ENCODE data around the gene TAP2.

The TAP2 gene

DNA sequence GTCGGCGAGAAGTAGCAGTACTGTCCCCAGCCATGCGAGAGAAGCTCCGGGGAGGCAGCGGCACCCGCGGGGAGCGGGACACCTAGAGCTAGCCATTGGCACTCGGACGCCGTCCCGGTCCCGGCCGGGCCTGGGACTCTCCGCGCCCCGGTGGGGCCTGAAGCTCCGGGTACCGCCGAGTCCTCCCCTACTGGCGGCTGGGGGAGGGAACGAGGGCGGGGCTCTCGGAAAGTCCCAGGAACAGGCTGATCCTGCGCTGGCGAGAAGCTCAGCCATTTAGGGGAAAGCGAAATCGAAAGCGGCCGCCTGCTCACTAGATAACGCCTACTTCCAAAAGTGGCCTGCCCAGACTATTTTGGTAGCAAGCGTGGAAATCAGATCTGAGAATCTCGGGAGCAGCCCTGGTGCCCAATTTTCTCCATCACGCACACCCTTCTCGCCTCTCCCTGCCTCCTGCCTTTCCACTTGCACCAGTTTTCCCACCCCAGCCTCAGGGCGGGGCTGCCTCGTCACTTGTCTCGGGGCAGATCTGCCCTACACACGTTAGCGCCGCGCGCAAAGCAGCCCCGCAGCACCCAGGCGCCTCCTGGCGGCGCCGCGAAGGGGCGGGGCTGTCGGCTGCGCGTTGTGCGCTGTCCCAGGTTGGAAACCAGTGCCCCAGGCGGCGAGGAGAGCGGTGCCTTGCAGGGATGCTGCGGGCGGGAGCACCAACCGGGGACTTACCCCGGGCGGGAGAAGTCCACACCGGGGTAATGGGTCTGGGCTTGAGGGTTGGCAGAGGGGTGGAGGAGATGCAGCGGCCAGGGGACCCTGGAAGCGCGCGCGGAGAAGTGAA is 15.2 kb upstream of the TAP2 start, which contains the start of the genes PSMB9 and TAP1:
Gene PSMB9 (plus strand): TSS at position 652 of the 835 bp plus-strand sequence. CDS start 38 bp downstream, at position 690.
Gene TAP1 (minus strand): TSS at position 164 of the 835 bp plus-strand sequence. CDS start 68 bp downstream, at position 96.
- peak; percentile 91 for DNase-seq

GRCh38 chr6:32852844-32853540 is 14.5 kb upstream of the TAP2 start:
- DNase-seq, result peak; percentile 57

- no peak for DNase-seq
These were observed 13.7 kb upstream of the TAP2 start for GRCh38 chr6:32852018-32852843.

- DNase-seq, result no peak
These were observed 12.5 kb upstream of the TAP2 start for GRCh38 chr6:32851025-32851424.

GRCh38 chr6:32849126-32849525 is 10.6 kb upstream of the TAP2 start:
- no peak for DNase-seq

- no peak for DNase-seq
These were observed 9.3 kb upstream of the TAP2 start for GRCh38 chr6:32847795-32848194.

- no peak for DNase-seq
These were observed 8.5 kb upstream of the TAP2 start for GRCh38 chr6:32847004-32847403.

GRCh38 chr6:32845384-32845884 is 6.9 kb upstream of the TAP2 start:
- no peak for DNase-seq

DNA sequence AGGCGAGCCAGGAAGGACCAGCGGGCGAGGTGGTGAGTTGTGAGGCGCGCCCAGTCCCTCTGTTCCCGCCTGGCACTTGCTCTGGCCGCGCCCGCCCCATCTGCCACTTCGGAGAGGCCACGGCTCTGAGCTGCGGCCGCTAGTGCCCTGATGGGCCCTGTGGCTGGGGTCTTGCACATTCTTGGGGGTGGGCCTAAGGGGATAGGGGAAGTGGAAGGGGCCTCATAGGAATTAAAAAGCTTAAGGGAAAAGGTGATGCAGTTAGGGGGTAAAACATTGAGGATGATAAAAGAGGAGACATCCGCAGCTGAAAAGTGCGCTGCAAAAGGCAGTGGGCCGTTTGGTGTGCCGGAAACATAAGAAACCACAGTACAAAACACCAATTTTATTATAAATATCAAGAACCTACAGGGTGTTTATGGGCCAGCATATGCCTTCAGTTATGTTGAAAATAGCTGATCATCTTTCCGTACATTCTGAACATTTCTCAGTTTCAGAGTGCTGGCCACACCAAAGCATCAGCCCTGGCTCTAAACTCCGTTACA is 6.4 kb upstream of the TAP2 start:
- DNase-seq, result no peak

DNA sequence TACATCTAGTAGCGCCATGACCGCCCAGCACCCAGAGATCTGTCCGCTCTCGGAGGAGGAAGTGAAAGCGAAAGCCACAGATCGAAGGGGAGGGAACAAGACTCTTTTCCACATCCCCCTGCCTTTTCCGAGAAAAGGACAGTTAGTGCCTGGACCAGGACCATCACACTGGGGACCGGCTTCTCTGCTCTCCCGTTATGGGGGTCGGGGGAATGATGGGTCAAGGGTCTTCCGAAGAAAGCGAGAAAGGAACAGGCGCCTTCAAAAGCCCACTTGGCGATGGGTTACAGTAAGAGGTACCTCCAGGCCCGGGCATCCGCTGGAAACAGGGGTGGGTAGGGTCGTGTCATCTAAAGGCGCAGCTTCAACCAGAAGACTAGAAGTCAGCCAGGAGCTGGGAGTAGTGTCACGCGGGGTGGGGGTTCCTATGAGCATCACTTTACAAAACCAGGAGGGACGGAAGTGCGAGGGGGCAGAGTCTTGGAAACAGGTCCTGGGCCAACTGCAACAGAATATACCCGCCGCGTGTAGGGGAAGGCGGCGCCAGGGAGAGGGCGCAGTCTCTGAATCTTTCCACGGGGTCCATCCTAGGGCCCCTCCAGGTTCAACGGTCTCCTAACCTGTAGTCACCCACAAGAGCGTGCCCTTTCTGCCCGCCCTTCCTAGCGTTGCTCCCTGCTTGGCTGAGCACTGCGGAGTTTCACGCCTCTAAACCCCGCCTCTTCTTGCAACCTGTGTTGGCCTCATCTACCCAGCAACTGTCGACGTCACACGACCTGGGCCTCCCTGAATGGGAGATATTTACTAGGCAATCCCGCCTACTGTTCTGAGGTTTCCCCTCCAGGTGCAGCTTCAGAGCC is 5.7 kb upstream of the TAP2 start, which contains the start of gene PSMB8:
Gene PSMB8 (minus strand): TSS at position 69 of the 860 bp plus-strand sequence. CDS start 51 bp downstream, at position 18.
- peak; percentile 98 for DNase-seq

DNA sequence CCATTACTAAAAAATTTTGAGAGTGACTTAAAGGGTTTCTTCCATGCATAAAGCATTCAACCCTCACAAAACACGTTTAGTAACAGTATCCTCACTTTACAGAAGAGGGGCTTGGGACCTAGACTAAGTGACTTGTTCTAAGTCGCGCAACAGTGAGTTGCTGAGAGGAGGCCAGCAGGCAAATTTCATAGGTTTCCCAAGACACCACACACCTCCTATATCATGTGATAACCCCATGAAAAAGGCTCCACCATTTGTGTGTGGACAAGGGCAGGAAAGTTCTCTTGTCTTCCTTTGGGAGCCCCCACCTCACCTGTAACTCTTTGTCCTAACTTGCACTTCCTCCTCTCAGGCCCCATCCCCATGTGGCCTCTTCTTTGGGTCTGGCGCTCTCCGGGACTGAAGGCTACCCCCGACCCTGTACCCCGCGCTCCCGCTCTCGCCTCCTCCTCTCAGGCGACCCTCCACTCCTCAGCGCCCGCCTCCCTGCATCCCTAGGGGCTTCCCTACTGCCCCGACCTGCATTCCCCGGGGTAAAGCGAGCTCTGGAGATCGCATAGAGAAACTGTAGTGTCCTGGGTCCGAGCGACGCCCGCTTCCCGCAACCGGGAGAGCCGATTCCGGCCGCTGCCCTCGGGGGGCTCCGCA is 4.9 kb upstream of the TAP2 start:
- DNase-seq, result no peak

DNA sequence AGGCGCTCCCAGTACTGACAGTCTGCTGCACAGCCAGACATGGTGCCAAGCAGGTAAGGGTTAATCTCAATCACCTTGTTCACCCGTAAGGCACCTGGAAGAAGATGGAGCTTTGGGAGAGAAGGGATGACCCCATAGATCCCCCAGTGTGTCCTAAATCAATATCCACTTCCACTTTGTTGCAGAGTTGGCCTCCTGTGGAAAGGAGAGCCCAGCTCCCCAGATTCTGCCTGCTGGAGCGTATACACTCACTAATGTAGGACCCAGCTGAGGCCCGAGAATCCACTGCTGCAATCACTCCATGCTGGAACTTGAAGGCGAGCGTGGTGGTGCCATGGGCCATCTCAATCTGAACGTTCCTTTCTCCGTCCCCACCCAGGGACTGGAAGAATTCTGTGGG is 4.2 kb upstream of the TAP2 start:
- DNase-seq, result no peak

- no peak for DNase-seq
These were observed 3.6 kb upstream of the TAP2 start for GRCh38 chr6:32842021-32842650.

DNA sequence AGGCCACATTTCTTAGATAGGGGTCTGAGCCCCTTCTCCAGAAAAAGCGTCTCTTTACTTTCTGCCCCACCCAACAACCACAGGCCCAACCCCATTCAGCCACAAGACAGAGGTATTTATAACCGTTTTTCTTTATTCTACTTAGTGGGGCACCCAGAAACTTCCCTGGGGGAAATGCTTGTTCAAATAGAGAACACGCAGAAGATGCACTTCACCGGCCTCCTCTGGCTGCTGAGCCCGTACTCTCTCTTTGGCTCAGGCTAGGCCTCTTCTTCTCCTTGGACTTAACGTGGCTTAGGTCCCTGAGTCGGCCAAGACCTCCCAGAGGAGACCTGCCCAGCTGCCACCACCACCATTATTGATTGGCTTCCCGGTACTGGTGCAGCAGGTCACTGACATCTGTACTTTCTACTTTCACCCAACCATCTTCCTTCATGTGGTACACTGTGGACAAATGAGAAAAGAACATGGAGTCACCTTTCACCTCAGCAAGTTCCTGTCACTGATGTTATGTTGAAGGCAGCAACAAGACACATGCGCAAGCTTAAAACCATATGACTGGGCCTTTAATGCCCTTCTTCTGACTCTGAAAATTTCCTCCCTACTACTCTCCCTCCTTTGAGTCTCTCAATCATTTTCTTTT is 2.2 kb upstream of the TAP2 start:
- no peak for DNase-seq

GRCh38 chr6:32839356-32839755 is 817 bp upstream of the TAP2 start:
- DNase-seq, result no peak

GRCh38 chr6:32837651-32838113 is 857 bp downstream of the TAP2 start:
- DNase-seq, result no peak

- DNase-seq, result no peak
These were observed 1.7 kb downstream of the TAP2 start for GRCh38 chr6:32836873-32837272.

- no peak for DNase-seq
These were observed 3.2 kb downstream of the TAP2 start for GRCh38 chr6:32835167-32835893.

DNA sequence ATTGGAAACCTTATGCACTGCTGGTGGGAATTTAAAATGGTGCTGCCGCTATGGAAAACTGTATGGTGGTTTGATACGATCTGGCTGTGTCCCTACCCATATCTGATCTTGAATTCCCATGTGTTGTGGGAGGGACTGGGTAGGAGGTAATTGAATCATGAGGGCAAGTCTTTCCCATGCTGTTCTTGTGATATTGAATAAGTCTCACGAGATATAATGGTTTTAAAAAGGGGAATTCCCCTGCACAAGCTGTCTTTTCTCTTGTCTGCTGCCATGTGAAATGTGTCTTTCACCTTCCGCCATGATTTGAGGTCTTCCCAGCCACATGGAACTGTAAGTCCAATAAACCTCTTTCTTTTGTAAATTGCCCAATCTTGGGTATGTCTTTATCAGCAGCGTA is 4.9 kb downstream of the TAP2 start:
- DNase-seq, result no peak
